Measurements from ENCODE around the gene HSD17B11. TPM values are rescaled to one million over a fixed set of nuclear protein-coding genes. Genes with fewer than 3 reads are reported as not detected.

The HSD17B11 gene
- total and polyA plus RNA-seq, 2 of the 8 experiments (the other 6 are each of a cell fraction or from before 2014, with no cell fraction given) = 6.0 to 9.0 TPM

- TF ChIP-seq EZH2 (IDR thresholded peaks at IDR 0.05; ENCODE audit: low read depth, low read length, severe bottlenecking) (no peak), CHD2 (IDR thresholded peaks at IDR 0.05; ENCODE audit: low read length) (no peak), RFX5 (IDR thresholded peaks at IDR 0.05; ENCODE audit: borderline replicate concordance, low read depth, low read length) (no peak), RAD21 (IDR thresholded peaks at IDR 0.05 in 1 of 2, conservative IDR thresholded peaks at IDR 0.05 in 1 of 2; ENCODE audit: low read depth in 2 of 2, low read length in 2 of 2) (no peak), RBBP5 (IDR thresholded peaks at IDR 0.05; ENCODE audit: borderline replicate concordance, low read depth, low read length) (no peak), JUND (IDR thresholded peaks at IDR 0.05; ENCODE audit: low read length) (no peak), SP4 (IDR thresholded peaks at IDR 0.05; ENCODE audit: low read length) (no peak), CEBPB (IDR thresholded peaks at IDR 0.05; ENCODE audit: low read depth, low read length) (no peak), JUN (IDR thresholded peaks at IDR 0.05; ENCODE audit: low read depth, low read length) (no peak)
Observed at GRCh38 chr4:87382116-87382515, 8.9 kb downstream of the HSD17B11 start (continued).

Data from H1 (cell line).